GM21390 (cell line): Measurements from ENCODE around the gene CORO7.

Source experiments
- ATAC-seq: cut with Tn5 transposase; IDR thresholded peaks from one replicate; pipeline ENCODE4 v1.9.1; 2021; ENCODE audit not compliant: unreplicated experiment

The CORO7 gene

DNA sequence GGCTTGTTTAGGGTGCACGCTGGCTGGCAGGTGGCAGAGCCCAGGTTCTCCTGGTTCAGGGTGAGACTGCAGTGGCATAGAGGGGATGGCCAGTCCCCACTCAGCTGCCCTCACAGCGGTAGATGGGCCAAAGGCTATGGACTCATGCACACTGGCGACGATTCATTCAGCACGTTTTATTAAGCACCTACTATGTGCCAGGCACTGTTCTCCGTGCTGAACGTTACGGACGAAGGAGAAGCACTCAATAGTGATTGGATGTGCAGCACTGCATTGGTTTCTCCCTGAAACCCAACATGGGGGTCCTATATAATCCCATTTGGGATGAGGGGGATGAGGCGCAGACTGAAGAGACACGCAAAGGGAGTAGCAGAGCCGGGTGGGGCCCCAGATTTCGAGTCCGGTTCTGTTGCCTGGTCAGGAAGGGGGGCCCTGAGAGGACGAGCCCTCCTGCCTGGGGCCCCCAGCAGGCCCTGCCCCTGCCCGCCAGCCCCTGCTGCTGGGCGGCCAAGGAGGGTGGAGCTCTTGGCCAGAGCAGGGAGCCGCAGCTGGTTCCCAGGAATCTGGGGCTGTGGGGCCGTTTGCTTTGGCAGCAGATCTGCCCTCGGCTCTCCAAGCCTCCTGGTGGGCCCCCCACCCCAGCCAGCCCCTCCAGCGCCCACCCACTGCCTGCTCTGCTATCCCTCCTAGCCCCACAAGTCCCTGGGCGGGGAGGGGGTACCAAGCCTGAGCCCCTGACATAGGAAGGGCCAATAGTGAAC is 91.7 kb downstream of the CORO7 start:
- ATAC-seq = no peak

DNA sequence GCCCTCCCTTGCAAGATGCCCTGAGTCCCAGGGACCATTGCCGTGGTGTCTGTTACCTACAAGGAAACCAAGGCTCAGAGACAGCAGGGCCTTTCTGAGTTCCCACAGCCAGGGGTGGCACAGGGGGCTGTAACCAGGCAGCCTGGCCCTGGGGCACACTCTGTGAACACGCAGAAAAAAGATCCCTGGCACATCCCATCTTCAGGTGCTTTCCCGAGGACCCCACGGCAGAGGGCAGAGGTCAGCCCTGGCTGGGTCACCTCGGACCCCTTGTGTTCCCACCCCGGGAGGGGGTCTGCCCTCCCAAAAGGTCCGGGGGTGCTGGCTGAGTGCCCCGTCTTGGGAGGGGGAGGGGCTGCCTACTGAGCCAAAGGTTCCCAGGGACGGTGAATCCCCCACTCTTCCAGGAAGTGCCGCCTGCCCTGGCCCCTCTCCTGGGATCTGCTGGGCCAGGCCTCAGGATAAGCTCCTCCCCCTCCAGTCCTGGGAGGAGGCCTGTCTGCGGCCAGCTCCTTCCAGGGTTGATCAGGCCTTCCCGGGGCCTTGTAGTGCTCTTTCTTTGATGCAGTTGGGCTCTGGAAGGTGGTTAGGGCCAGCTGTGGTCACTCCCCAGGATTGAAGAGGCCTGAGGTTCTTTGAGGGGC is 92.4 kb downstream of the CORO7 start:
- no peak for ATAC-seq

DNA sequence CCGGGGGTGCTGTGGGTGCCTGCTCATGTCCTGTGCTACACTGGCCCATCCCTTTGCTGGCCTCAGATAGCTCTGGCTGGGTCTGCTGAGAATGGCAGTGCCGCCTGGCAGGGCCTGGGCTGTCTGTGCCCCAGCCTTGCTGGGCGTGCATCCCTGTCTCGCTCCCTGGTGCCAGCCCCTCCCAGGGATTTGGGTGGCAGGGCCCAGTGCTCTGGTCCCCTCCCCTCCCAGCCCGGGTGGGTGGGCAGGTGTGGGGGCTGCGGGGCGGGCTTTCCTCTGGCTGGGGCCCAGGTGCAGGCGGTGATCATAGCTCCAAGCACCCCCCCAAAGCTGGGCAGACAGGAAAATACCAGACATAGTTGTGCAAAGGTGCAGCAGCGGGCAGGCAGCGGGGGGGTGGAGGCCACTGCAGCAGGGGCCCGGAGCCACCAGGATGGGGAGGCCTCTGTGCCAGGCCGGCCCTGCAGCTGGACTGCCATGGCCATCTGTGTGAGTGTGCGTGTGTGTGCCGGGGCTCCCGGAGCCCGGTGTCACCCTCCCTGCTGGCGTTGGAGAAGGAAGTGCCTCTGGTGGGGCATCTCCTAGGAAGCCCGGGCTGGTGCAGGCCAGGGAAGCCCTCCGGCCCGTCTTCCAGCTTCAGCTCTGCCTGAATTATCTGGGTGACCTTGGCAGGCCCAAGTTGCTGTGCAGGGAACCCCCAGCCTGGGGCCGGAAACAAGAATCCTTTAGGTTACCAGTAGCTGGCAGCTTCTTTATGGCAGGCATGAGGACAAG is 93.1 kb downstream of the CORO7 start:
- no peak for ATAC-seq

- no peak for ATAC-seq
These were observed 94.0 kb downstream of the CORO7 start for GRCh38 chr16:4322121-4323052.

DNA sequence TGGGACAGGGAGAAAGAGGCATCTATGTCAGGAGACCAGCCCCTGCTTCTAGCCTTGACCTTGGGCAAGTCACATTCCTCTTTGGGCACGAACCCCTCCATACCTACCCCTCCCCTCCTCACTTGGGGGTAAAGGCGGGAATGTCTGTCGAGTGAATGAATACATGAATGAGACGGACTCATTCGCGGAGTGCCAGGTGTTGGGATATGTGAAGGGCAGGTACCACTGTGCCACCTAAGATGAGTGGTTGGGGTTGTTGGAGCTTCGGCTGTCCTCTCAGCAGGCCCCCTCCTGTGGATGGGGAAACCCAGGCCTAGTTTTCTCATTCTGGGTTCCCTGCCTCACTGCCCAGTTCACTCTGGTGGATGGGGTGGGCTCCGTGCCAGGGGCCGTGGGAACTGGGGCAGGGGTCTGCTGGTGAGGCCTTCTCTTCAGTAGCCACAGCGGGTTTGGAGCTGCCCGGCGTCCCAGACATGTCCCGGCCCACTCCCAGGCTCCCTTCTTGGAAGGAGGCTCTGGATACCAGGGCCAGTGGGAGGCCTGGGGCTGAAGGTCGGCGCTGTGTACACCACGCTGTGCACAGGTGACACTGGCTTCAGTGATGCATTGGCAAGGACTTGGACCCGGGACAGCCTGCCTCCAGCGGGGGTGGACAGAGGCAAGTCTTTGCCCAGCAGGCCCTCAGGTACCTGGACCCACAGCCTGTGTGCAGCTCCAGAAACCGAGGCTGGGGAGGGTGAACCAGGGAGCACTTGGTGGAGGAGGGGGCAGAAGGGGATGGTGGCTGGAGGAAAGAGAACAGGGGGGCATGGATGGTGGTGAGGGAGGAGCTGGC is 94.9 kb downstream of the CORO7 start:
- no peak for ATAC-seq

DNA sequence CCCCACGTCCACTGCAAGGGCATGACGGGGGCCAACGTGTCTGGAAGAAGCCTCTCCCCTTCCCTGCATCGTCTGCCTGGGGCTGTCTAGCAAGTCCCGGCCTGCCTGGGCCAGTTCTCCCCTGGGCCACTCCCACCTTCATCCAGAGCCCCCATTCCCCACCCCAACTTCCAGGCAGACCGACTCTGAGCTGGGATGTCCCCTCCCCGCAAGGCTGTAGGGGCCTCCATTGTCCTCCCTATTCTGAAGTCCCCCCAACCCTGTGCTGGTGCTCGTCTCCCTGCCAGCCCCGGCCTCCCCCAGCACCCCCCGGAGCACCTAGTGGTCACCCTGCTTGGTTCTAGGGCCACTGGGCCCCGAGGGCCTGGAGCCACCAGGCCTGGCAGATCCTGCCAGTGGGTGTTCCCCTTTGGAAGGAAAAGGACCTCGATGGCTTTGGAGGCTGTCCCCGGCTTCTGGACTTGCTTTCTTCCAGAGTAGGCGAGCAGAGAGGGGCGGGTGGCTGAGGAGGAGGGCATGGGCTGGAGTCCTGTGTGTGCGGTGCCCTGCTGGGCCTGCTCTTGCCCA is 95.7 kb downstream of the CORO7 start:
- ATAC-seq = no peak

DNA sequence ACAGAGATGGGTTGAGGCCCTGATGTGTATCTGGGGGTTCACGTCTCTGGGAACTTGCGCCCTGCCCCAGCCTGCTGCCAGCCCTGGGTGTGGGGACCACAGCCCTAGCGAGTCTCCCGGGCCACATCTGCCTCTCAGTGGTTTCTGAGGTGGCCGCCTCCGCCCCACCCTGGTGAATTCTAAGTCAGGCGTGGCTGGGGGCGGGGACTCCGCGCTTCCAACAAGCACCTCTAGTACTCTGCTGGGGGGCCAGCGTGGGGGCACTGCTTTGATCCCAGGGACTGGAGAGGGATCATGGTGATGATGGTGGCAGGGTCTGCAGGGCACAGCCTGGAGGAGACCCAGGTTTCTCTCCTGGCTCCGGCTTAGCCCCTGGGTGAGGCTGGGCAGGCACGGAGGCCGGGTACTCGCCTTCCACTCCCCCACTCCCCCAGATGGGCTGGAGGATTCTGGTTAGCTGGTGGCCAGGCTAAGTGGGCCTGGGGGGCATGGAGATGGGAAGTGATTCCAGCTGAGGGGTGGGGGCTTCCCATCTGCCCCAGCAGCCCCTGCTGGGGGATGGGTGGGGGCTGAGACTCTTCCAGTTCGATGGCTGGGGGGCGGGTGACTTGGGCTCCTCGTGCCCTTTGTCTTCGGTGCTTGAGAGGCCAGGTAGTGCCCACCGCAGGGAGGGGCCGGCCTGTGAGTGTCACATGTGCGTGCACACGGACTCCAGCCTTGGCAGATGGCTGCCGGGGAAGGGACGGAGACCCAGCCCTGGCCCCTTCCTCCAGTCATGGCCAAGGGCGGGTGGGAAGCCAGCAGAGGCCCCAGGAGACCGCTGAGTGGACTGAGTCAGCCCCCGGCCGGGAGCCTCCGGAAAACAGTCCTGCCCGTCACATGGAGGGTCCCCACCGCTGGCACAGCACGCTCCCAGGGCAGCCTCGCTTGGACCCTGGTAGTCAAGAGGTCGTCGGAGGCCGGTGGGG is 96.7 kb downstream of the CORO7 start:
- ATAC-seq = peak; percentile 53

DNA sequence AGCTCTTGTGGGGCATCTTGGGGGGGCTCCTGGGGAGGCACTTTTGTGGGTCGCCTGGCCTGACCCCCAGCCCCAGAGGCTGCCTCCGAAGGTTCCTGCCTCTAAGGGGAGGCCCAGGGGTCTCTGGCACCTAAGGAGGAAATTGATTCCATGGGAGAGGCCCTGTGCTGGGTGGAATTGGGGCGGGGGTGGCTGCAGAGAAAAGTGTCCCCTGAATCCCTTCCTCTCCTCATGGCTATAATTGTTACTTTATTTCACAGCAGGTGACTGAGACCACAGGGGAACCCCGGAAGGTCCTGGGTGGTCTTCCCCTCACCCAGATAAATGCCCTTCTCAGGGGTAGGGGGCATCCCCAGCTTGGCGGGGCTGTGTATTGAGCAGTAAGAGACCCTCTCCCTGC is 97.4 kb downstream of the CORO7 start:
- ATAC-seq = no peak

DNA sequence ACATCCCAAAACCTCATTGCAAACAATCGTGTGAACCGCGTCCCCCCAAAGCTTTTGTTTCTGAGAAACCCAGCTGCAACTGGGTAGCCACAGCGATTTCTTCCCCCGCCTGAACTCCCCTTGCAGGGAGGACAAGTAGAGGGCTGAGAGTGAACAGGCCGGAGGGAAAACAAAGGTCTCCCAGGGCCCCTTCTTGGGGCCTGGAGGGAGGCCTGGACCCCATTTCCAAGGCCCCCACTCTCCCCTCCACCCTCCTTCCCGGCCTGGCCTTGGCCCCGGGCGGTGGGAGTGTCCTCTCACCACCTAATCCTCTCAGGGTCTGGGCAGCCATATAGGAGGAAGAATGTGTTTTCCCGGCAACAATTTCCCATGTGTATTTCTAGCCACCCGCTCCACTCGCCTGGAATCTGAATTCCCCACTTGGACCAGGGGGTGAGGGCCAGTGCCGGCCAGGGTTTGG is 97.9 kb downstream of the CORO7 start:
- ATAC-seq = no peak

DNA sequence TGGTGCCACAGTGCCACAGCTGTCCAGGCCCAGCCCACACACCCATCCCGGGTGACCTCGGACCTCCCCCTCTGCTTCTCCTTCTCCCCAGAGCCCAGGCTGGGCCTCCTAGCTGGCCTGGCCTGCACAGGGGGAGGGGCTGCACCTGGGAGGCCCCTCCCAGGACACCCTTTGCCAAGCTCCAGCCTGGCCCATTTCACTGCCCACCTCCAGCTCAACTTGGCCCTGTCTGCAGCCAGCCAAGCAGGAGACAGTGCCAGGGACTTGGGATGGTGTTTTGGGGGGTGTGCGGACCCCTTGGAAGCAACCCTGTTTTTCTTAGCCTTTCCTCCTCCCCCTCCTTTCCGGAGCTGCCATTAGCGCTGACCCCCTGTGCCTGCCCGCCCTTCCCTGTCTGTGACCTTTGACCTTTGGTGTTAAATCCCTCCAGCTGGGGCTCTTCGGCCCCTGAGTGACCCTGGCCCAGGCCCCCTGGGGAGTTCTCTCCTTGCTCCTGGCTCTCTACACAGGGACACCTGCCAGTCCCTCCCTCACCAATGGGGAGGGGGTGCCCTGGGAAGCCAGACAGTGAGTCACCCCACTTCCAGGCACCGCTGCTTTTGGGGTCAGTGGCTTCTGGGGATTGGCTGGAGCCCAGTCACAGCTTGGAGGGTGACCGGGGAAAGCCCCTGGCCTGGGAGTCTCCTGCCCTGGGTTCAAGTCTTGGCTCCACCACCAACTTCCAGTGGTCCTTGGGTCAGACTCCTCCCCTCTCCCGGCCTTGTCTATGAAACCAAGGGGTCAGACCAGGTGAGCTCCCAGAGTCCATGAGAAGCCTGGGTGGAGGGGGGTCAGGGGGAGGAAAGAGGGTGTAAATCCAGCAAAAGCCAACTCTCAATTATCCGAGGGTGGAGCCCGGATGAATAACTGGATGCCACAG is 98.6 kb downstream of the CORO7 start:
- ATAC-seq = no peak

DNA sequence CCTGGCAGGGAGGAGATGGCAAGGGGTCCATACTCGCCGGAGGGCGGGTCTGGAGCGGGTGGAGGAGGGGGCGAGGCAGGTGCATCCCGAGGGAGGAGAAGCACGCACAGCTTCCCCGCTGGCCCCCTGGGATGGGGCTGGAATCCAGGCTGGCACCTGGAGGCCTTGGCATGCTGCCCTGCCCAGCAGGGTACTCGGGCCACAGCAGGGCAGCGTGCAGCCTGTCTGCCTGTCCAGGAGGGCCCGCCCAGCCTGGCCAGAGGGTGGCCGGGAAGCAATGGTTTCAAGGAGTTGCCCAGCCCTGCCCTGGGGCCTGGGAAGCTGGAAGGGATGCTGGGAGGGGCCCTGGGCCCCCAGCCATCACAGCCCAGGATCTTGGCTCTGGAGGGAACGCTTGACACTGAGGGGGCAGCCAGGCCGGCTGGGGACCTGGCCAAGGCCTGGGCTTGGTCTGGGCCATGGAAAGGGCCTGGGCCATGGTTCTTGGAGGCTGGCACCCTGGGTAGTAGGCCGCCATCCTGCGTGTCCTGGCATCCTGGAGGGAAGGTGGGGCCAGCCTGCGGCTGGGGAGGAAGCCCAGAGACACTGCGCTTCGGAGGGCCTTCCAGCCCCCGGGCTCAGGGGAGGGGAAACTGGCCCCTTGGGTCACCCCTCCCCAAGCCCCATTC is 99.4 kb downstream of the CORO7 start:
- ATAC-seq = no peak

DNA sequence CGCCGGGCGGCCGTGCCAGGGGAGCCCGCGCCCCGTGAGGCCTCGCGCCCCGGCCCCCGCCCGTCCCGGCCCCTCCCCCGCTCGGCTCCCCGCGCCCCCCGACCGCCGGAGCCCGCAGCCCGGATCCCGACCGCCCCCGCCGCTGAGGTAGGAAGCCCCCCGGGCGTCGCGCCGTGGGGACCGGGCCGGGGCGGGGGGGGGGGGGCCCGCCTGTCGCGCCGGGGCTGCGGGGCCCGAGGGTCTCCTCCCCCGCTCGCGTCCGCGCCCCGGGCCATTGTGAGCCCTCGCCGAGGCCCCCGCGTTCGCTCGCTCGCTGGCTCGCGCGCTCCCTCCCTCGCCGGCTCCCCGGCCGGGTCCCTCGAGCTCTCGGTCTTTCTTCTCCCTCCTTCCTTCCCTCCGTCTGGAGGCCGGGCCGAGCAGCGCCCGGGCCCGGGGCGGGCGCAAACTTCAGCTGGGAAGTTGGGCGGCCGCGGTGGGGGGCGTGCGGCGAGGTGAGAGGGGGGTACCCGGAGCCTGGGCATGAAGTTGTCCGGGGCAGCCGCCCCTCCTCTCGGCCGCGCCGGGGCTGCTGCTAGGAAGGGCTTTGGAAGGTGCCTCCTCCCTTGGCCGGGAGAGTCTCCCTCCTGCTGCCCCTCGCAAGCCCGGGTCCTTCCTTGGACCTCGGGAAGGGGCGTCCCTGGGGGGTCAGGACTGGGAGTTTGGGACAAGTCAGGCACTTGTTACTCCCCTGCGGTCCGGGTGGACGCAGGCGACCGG is 100.1 kb downstream of the CORO7 start:
- ATAC-seq = no peak

DNA sequence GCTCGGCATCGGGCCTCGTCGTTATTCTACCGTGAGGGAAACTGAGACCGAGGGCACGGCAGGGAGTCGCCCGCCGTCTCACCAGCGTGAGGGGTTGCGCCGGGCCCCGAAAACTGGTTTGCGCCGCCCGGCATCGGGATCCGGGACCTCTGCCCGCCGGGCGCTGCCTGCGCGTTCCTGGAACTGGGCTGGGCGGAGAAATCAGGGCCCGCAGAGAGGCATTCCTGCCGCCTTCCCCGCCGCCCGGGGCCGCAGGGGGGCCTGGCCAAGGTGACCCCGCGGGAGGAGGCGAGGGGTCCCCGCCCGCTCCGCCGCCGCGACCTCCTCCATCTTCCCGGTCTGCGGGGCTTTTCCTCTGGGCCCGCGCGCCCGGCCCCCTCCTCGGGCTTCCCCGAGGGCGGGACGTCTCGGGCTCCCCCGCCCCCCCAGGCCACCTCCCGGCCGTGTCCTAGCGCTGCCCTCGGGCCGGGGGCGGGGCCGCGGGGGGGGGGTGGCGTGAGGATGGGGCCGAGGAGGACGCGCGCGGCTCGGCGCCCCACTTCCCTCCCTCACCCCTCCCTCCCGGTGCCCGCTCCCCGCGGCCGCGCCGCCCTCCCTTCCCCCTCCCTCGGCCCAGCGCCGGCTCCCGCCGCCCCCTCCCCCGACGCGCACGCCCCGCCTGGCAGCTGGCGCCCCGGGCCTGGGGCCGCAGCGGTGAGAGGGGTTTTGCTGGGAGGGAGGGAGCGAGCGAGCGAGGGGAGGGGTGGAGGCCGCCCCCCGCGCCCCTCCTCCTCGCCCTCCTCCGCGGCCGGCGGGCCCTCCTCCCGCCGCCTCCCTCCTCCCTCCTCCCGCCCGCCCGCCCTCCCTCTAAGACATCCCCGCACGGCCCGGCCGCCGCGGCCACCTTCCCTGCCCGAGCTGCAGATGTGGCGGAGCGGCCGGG is 100.9 kb downstream of the CORO7 start, which contains the start of gene GLIS2:
GLIS2 (plus strand) TSS at position 882 of the 922 bp plus-strand sequence. CDS start 16,214 bp downstream, outside the sequence.
- no peak for ATAC-seq

- ATAC-seq = no peak
These were observed 101.7 kb downstream of the CORO7 start for GRCh38 chr16:4314532-4315185.
